ENCODE data around the gene NPLOC4. TPM values are rescaled to one million over a fixed set of nuclear protein-coding genes. Genes with fewer than 3 reads are reported as not detected.

Gene NPLOC4
- total and polyA plus RNA-seq, 2 of the 13 experiments (the other 11 are each of a cell fraction or from before 2014, with no cell fraction given): 57.0 to 97.0 TPM

DNA sequence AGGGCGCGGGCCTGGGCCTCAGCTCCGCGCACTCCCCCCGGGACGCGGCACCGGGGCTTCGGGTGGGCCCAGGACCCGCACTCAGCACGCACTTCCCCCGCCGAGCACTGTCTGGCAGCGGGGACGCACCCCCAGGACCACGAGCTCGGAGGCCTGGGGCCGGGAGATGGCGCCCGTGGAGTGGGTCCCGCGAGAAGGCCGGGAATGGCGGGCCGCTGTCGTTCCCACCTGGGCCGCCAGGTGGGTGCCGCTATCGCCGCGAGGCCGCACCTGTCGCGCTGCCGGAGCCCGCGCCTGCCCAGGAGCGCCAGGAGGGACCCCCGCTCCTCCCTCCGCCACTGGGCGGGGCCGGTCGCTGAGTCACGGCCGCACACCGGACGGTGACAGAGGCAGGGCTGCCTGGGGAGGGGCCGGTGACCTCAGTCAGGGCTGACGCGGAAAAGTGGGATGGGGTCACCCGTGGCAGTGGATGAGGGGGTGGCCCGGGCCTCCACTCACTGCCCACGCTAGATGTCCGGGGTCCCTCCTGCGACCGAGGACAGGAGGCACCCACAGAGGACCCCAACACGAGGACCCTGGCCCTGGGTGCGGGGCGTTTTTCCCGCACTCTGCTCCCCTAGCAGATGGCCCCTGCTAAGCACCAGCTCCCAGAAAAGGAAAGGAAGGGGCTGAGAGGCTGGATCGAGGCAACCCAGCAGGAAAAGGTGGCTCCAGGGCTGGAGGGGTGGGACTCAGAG is 117.5 kb downstream of the NPLOC4 start (continued):
- TF ChIP-seq ZNF841 (CRISPR knock-in tag; IDR thresholded peaks at IDR 0.05; ENCODE audit: borderline replicate concordance) (no peak), ZNF616 (CRISPR knock-in tag; IDR thresholded peaks at IDR 0.05; ENCODE audit: low read depth) (0 out of 2 replicates have a peak, but pooled peaks have one; percentile 26), ZNF329 (CRISPR knock-in tag; IDR thresholded peaks at IDR 0.05; ENCODE audit: low read depth) (no peak), KDM6A (CRISPR knock-in tag; IDR thresholded peaks at IDR 0.05; ENCODE audit: low read depth) (no peak), ZNF562 (CRISPR knock-in tag; IDR thresholded peaks at IDR 0.05; ENCODE audit: borderline replicate concordance) (no peak), ZNF430 (CRISPR knock-in tag; IDR thresholded peaks at IDR 0.05) (no peak), SATB2 (CRISPR knock-in tag; IDR thresholded peaks at IDR 0.05) (no peak), SALL1 (CRISPR knock-in tag; IDR thresholded peaks at IDR 0.05) (peak; percentile 60), HNRNPH1 (optimal IDR thresholded peaks at IDR 0.05; ENCODE audit: low read depth, low read length) (no peak), ZNF12 (CRISPR knock-in tag; IDR thresholded peaks at IDR 0.05) (no peak), ZNF333 (CRISPR knock-in tag; IDR thresholded peaks at IDR 0.05; ENCODE audit: borderline replicate concordance) (no peak), CSRNP1 (CRISPR knock-in tag; IDR thresholded peaks at IDR 0.05) (no peak), TBX2 (CRISPR knock-in tag; IDR thresholded peaks at IDR 0.05; ENCODE audit: borderline replicate concordance) (no peak; the same call in 1 of the 2 replicates), GTF2F1 (IDR thresholded peaks at IDR 0.05; ENCODE audit: low read length) (no peak), MAFG (CRISPR knock-in tag; IDR thresholded peaks at IDR 0.05) (no peak), ZNF761 (CRISPR knock-in tag; conservative IDR thresholded peaks at IDR 0.05) (peak; percentile 96; the same call in 1 of the 2 replicates), ZNF318 (CRISPR knock-in tag; IDR thresholded peaks at IDR 0.05) (peak; percentile 48; the same call in 1 of the 2 replicates)
- TF ChIP-seq, protein P1, sequence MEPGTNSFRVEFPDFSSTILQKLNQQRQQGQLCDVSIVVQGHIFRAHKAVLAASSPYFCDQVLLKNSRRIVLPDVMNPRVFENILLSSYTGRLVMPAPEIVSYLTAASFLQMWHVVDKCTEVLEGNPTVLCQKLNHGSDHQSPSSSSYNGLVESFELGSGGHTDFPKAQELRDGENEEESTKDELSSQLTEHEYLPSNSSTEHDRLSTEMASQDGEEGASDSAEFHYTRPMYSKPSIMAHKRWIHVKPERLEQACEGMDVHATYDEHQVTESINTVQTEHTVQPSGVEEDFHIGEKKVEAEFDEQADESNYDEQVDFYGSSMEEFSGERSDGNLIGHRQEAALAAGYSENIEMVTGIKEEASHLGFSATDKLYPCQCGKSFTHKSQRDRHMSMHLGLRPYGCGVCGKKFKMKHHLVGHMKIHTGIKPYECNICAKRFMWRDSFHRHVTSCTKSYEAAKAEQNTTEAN (CRISPR knock-in tag; conservative IDR thresholded peaks at IDR 0.05): no peak
- TF ChIP-seq, protein P2, sequence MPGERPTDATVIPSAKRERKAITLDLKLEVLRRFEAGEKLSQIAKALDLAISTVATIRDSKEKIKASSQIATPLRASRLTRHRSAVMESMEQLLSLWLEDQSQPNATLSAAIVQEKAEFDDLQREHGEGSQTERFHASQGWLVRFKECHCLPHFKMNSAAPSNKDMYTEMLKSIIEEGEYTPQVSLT (CRISPR knock-in tag; IDR thresholded peaks at IDR 0.05; ENCODE audit: borderline replicate concordance, low read depth): no peak

All from HepG2 (cell line).